Measurements from ENCODE around the gene NRIP2.

- TF ChIP-seq CTCF (IDR thresholded peaks at IDR 0.05) (no peak), POLR2A (IDR thresholded peaks at IDR 0.05) (no peak)
Observed at GRCh38 chr12:2826036-2826435, 8.8 kb downstream of the NRIP2 start.

Measured in Peyer's patch (tissue), 4 donors.